Mucosa of descending colon (tissue), 3 donors: Measurements from ENCODE around the gene MPRIP. TPM values are rescaled to one million over a fixed set of nuclear protein-coding genes. Genes with fewer than 3 reads are reported as not detected.

Source experiments
- ATAC-seq: fragments of 200-7000 bp; cut with Tn5 transposase; one replicate; pipeline ENCODE4 v1.9.1; 2020; ENCODE audit warnings: mild to moderate bottlenecking, moderate library complexity
- DNase-seq, 3 donors: peaks; one replicate each; pipeline ENCODE4 v3.0.0-alpha.2; 2020
- H3K36me3 ChIP-seq: fragments of 200-600 bp; one replicate; pipeline ENCODE4 v1.8.0; 2021; ENCODE audit warnings: low read depth, mild to moderate bottlenecking
- H3K4me1 ChIP-seq: fragments of 200-600 bp; one replicate; pipeline ENCODE4 v1.8.0; 2021; ENCODE audit warnings: low read depth, mild to moderate bottlenecking
- H3K4me3 ChIP-seq: fragments of 200-600 bp; one replicate; pipeline ENCODE4 v1.8.0; 2021; ENCODE audit warnings: mild to moderate bottlenecking
- H3K9me3 ChIP-seq: fragments of 200-600 bp; one replicate; pipeline ENCODE4 v1.8.0; 2021; ENCODE audit warnings: mild to moderate bottlenecking
- intact Hi-C, 2 donors: fragments of 100-400 bp; cut with DNase I in 1 of 2; cut with micrococcal nuclease in 1 of 2; formaldehyde crosslinking; loops; one replicate each; pipeline versions ENCODE4 v1.11.0 to v1.11.1; 2022; cut with DNase I, micrococcal nuclease
- total RNA-seq, 3 donors: library from RNA; stranded (reverse); fragmentation: NEBNext Ultra II Directional in 2 of 3; extraction: Animal tissue kit (Norgen Biotek cat#: 25700) in 2 of 3; gene quantifications; one replicate each; pipeline versions ENCODE4 v1.2.1 to v1.2.4, GENCODE V29; 2021 to 2023
- TF ChIP-seq, protein P1 (sequence below): fragments of 200-600 bp; IDR thresholded peaks from one replicate; pipeline ENCODE4 v1.8.0; 2022; ENCODE audit warnings: antibody characterized with exemption, mild to moderate bottlenecking
- donor health status: DM: no; HTN: no; CAD: no; lungs with moderate emphysema.
- donor health status: DM: no; HTN: no; CAD: no.
- donor health status: DM: no; HTN: yes; CAD: no.

MPRIP gene
- total RNA-seq, 3 donors from 2014 or later: 150 to 249 (median 231) TPM

DNA sequence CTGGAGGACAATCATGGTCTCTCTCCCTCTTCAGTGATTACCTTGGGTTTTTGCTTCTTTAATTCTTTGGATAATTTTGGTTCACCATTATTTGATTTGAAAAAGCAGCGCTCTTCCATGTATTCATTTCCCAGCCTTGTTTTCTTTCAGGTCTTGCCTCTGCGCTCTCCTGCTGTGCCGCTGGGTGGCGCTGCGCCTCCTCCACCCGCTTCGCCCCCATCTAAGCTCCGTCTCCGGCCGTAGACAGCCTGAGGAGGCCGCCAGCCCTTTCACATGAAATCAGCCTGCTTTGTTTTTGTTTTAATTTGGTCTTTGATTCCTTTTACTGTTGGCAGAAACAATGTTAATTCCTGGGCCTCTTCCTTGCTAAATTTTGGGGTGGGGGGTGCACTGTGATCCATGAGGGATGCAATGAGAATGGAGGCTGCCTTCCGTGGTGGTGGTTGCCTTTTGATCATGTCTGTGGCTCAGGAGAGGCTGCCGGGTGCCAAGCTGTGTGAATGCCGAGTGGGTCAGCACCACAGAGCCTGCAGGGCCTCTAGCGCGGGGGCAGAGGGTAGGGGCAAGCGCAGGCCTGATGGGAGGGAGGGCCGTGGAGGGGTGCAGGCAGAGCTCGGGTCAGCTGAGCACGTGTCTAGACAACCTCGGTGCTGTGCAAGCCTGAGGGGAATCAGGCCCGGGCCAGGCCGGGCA, 99.7 kb downstream of the MPRIP start:
- TF ChIP-seq, protein P1, sequence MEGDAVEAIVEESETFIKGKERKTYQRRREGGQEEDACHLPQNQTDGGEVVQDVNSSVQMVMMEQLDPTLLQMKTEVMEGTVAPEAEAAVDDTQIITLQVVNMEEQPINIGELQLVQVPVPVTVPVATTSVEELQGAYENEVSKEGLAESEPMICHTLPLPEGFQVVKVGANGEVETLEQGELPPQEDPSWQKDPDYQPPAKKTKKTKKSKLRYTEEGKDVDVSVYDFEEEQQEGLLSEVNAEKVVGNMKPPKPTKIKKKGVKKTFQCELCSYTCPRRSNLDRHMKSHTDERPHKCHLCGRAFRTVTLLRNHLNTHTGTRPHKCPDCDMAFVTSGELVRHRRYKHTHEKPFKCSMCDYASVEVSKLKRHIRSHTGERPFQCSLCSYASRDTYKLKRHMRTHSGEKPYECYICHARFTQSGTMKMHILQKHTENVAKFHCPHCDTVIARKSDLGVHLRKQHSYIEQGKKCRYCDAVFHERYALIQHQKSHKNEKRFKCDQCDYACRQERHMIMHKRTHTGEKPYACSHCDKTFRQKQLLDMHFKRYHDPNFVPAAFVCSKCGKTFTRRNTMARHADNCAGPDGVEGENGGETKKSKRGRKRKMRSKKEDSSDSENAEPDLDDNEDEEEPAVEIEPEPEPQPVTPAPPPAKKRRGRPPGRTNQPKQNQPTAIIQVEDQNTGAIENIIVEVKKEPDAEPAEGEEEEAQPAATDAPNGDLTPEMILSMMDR: peak; percentile 14
- ATAC-seq (peak; percentile 30), DNase-seq (peak in 1 of 3 donors; percentile 18)
- H3K4me3 ChIP-seq: no peak overlapping the region
- H3K36me3 ChIP-seq: peaks cover 4% of the 10 kb centered on the region
- intact Hi-C loops: loop anchor here in 1 of 2 donors (10.0 kb wide), 1 partner anchor 137 kb away; no protein-coding TSS in a partner anchor
- H3K4me1 ChIP-seq: no peaks in the 10 kb centered on the region
- H3K9me3 ChIP-seq: no peaks in the 10 kb centered on the region

GRCh38 chr17:17142556-17142955, 100.3 kb downstream of the MPRIP start:
- ATAC-seq: no peak

GRCh38 chr17:17143501-17143900, 101.2 kb downstream of the MPRIP start:
- Histone ChIP-seq H3K36me3 (peaks cover 4% of the 10 kb centered on the region), H3K9me3 (no peaks in the 10 kb centered on the region), H3K4me3 (no peak overlapping the region), H3K4me1 (no peaks in the 10 kb centered on the region)
- DNase-seq (no peak), ATAC-seq (no peak)
- TF ChIP-seq, protein P1: no peak
- intact Hi-C loops: loop anchor here in 1 of 2 donors (10.0 kb wide), 1 partner anchor 139 kb away; no protein-coding TSS in a partner anchor

More at GRCh38 chr17:17142556-17142955, 100.3 kb downstream of the MPRIP start:
- Histone ChIP-seq H3K4me1 (no peaks in the 10 kb centered on the region), H3K4me3 (no peak overlapping the region), H3K36me3 (peaks cover 4% of the 10 kb centered on the region), H3K9me3 (no peaks in the 10 kb centered on the region)
- intact Hi-C loops: loop anchor here in 1 of 2 donors (10.0 kb wide), 1 partner anchor 138 kb away; no protein-coding TSS in a partner anchor
- TF ChIP-seq, protein P1: no peak
- DNase-seq: no peak

- Histone ChIP-seq H3K4me1 (no peaks in the 10 kb centered on the region), H3K9me3 (no peaks in the 10 kb centered on the region), H3K4me3 (no peak overlapping the region), H3K36me3 (peaks cover 4% of the 10 kb centered on the region)
- TF ChIP-seq, protein P1: no peak
- ATAC-seq (no peak), DNase-seq (no peak)
- intact Hi-C loops: loop anchor here in 1 of 2 donors (10.0 kb wide), 1 partner anchor 139 kb away; no protein-coding TSS in a partner anchor
Measured at GRCh38 chr17:17144061-17144460, 101.8 kb downstream of the MPRIP start.

GRCh38 chr17:17144916-17145665, 102.8 kb downstream of the MPRIP start:
- peaks cover 4% of the 10 kb centered on the region for H3K36me3 ChIP-seq
- ATAC-seq: no peak
- no peak for DNase-seq
- no peaks in the 10 kb centered on the region for H3K9me3 ChIP-seq
- intact Hi-C loops: loop anchor here in 1 of 2 donors (10.0 kb wide), 1 partner anchor 140 kb away; no protein-coding TSS in a partner anchor
- TF ChIP-seq, protein P1: no peak
- no peak overlapping the region for H3K4me3 ChIP-seq
- H3K4me1 ChIP-seq: no peaks in the 10 kb centered on the region
